ENCODE results near the gene ZNF391.

DNA sequence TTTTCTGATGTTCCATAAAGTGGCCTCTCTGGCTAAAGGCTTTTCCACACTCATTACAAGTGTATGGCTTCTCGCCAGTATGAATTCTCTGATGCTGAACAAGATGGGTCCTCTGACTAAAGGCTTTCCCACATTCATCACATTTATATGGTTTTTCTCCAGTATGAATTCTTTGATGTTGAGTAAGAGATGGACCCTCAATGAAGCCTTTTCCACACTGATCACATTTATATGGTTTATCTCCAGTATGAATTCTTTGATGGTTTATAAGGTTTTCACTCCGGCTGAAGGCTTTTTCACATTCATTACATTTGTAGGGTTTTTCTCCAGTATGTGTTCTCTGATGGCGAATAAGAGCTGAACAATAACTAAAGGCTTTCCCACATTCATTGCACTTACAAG lies 63.9 kb downstream of the ZNF391 start:
- TF ChIP-seq, protein P1, sequence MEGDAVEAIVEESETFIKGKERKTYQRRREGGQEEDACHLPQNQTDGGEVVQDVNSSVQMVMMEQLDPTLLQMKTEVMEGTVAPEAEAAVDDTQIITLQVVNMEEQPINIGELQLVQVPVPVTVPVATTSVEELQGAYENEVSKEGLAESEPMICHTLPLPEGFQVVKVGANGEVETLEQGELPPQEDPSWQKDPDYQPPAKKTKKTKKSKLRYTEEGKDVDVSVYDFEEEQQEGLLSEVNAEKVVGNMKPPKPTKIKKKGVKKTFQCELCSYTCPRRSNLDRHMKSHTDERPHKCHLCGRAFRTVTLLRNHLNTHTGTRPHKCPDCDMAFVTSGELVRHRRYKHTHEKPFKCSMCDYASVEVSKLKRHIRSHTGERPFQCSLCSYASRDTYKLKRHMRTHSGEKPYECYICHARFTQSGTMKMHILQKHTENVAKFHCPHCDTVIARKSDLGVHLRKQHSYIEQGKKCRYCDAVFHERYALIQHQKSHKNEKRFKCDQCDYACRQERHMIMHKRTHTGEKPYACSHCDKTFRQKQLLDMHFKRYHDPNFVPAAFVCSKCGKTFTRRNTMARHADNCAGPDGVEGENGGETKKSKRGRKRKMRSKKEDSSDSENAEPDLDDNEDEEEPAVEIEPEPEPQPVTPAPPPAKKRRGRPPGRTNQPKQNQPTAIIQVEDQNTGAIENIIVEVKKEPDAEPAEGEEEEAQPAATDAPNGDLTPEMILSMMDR (IDR thresholded peaks at IDR 0.05): no peak
- no peak for TF ChIP-seq EZH2 (IDR thresholded peaks at IDR 0.05; ENCODE audit: borderline replicate concordance, insufficient read depth, low read depth, low read length, poor library complexity, severe bottlenecking)

Measured in B cell (primary cell).